BJ (cell line): ENCODE data around the gene PHKB. TPM values are rescaled to one million over a fixed set of nuclear protein-coding genes. Genes with fewer than 3 reads are reported as not detected.

Experiments
- CTCF ChIA-PET: fragments of 350-600 bp; formaldehyde crosslinking; extraction: SDS; loops from one replicate; lab custom pipeline; 2021; ENCODE audit warnings: antibody characterized with exemption, inconsistent platforms; lab: Yijun Ruan, JAX
- POLR2A ChIA-PET: fragments of 300-600 bp; sonication (Branson Sonifier 250); formaldehyde crosslinking; extraction: SDS; loops from one replicate; lab custom pipeline; 2021; ENCODE audit warnings: antibody characterized with exemption; lab: Charles Lee
- DNase-seq: peaks from one replicate; pipeline ENCODE4 v3.0.0-alpha.2; 2011; ENCODE audit warnings: low read depth
- H3K27me3 ChIP-seq: 2 replicates; pipeline ENCODE4 v1.6.0; 2011; ENCODE audit warnings: low read length; ENCODE audit not compliant: control insufficient read depth, insufficient read depth
- H3K36me3 ChIP-seq: 2 replicates; pipeline ENCODE4 v1.5.1; 2011; ENCODE audit warnings: low read length; ENCODE audit not compliant: control insufficient read depth, insufficient read depth
- H3K4me3 ChIP-seq: 2 replicates; pipeline ENCODE4 v1.5.1; 2011; ENCODE audit warnings: low read depth, mild to moderate bottlenecking, control low read depth, low read length
- polyA plus RNA-seq: library from polyadenylated mRNA; depleted of rRNA; stranded (reverse); fragments of >200 nt; gene quantifications from 2 replicates; pipeline ENCODE4 v1.2.3, GENCODE V29; 2011
- TF ChIP-seq, protein P1 (sequence below): IDR thresholded peaks from 2 replicates; pipeline ENCODE4 v1.5.1; 2011; ENCODE audit warnings: low read depth, mild to moderate bottlenecking, control low read depth, inconsistent platforms, low read length, moderate library complexity; ENCODE audit not compliant: insufficient read depth

The PHKB gene
- polyA plus RNA-seq, 1 experiment: 44.9 TPM

DNA sequence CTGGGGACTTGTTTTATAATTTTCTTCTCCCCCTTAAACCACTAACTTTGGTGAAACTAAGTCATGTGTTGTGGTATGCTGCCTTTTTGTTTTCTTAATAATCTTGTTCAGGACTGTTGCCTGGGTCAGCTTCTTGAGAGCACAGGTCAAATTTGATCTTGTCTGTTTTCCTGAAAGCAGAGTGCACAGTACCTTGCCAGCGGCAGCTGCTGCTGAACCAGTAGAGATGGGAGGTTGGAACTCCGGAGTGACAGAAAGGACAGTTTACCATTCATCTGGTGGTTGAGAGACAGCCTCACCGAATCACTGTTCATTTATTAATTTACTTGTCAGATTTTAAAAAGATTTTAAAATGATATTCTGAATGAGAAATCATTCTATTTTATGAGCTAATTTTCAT is 125.0 kb downstream of the PHKB start:
- no peak for DNase-seq
- peaks cover 2% of the 10 kb centered on the region; the same call in 1 of the 2 replicates for H3K36me3 ChIP-seq
- H3K4me3 ChIP-seq: no peak overlapping the region
- ChIA-PET POLR2A (no interaction called here), CTCF (interaction anchor here (0.6 kb wide), 1 partner anchor 634 kb away, joined by 3 read pairs; no protein-coding TSS in a partner anchor)
- H3K27me3 ChIP-seq: no peaks in the 10 kb centered on the region
- TF ChIP-seq, protein P1, sequence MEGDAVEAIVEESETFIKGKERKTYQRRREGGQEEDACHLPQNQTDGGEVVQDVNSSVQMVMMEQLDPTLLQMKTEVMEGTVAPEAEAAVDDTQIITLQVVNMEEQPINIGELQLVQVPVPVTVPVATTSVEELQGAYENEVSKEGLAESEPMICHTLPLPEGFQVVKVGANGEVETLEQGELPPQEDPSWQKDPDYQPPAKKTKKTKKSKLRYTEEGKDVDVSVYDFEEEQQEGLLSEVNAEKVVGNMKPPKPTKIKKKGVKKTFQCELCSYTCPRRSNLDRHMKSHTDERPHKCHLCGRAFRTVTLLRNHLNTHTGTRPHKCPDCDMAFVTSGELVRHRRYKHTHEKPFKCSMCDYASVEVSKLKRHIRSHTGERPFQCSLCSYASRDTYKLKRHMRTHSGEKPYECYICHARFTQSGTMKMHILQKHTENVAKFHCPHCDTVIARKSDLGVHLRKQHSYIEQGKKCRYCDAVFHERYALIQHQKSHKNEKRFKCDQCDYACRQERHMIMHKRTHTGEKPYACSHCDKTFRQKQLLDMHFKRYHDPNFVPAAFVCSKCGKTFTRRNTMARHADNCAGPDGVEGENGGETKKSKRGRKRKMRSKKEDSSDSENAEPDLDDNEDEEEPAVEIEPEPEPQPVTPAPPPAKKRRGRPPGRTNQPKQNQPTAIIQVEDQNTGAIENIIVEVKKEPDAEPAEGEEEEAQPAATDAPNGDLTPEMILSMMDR: no peak

DNA sequence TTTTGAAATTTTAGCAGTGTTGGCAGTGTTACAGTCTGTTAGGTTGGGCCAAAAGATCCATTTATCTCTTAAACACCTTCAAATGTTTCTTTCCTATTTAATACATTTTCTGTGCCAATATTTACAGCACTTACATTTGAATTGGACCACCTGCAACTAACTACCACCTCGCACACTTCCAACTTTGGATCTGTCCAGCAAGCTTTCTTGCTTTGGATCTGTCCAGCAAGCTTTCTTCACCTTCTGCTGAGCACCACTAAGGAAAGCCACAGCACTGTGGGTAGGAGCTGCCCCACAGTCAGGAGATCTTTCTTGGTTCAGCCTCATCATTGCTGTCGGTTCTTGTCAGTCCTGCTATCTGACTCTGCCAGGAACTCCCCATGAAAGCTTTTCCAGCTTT is 129.3 kb downstream of the PHKB start:
- H3K36me3 ChIP-seq: peaks cover 5% of the 10 kb centered on the region

DNA sequence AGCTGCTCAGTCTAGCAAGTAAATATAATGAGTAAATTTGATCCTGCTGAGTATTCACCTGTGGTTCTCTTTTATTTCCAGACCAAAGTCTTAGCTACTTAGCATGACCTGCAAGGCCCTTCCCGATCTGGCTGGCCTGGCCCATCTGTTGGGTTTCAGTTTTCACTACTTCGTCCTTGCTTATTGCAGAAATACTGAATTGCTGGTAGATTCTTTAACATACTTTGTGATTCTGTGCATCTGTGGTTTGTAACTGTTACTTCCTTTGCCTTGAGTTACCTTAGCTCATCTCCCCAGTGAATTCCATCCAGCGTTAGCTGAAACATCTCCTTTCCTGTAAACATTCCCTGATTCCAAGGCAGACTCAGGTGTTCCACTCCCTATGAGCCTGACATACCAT is 131.1 kb downstream of the PHKB start:
- ChIA-PET CTCF (interaction anchor here (0.6 kb wide), 1 partner anchor 450 kb away, joined by 3 read pairs; no protein-coding TSS in a partner anchor), POLR2A (no interaction called here)
- TF ChIP-seq, protein P1: no peak
- Histone ChIP-seq H3K27me3 (no peaks in the 10 kb centered on the region), H3K36me3 (peaks cover 5% of the 10 kb centered on the region), H3K4me3 (no peak overlapping the region)
- no peak for DNase-seq

More for the DNA sequence above, 129.3 kb downstream of the PHKB start:
- POLR2A ChIA-PET: no interaction called here
- no peak overlapping the region for H3K4me3 ChIP-seq
- TF ChIP-seq, protein P1: no peak
- no peaks in the 10 kb centered on the region for H3K27me3 ChIP-seq
- CTCF ChIA-PET: interaction anchor here (0.8 kb wide), 1 partner anchor 32 kb away, joined by 3 read pairs; no protein-coding TSS in a partner anchor
- no peak for DNase-seq

DNA sequence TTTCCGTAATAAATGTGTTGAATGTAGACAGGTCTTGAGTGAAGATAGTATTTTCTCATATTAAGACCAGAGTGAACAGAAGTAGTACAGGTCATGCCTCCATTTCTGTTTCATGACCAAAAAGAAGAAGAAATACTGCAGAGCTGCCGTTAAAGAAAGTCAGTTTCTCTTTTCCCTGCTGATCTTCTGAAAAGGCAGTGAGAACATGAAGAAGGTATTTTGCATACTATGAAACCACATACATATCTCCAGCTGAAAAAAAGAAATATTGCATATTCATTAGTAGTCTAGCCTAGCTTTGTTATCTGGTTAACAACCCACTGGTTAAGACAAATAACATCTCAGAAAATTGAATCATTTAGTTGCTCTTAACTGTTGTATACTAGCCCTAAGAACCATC is 138.4 kb downstream of the PHKB start:
- Histone ChIP-seq H3K36me3 (no peaks in the 10 kb centered on the region), H3K27me3 (no peaks in the 10 kb centered on the region), H3K4me3 (no peak overlapping the region)
- ChIA-PET POLR2A (no interaction called here), CTCF (no interaction called here)
- no peak for DNase-seq
- TF ChIP-seq, protein P1: no peak

DNA sequence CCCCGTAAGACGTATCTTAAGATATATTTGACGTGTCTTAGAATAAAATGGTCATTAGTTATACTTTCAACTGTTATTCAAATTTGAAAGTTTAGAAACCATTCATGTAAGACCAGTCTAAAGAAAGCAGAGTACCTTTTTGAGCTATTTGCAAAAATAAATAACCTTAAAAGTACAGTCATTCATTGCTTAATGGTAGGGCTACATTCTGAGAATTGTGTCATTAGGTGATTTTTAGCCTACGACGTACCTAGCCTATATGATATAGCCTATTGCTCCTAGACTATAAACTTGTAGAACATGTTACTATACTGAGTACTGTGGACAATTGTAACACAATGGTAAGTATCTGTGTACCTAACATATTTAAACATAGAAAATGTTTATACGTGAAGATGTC is 139.2 kb downstream of the PHKB start:
- POLR2A ChIA-PET: no interaction called here
- CTCF ChIA-PET: no interaction called here
- H3K27me3 ChIP-seq: no peaks in the 10 kb centered on the region
- DNase-seq: no peak
- TF ChIP-seq, protein P1: no peak
- no peak overlapping the region for H3K4me3 ChIP-seq
- no peaks in the 10 kb centered on the region for H3K36me3 ChIP-seq
